Omental fat pad (tissue), 4 donors: ENCODE measurements around the gene DISP3. TPM values are rescaled to one million over a fixed set of nuclear protein-coding genes. Genes with fewer than 3 reads are reported as not detected.
"Not testable (repeated sequence)": the region's sequence is repeated elsewhere in the genome, so short reads cannot be mapped to it uniquely, and the experiment has no call there.

Source experiments
- ATAC-seq: fragments of 150-250 bp; one replicate; pipeline ENCODE4 v1.9.1; 2016; ENCODE audit warnings: mild to moderate bottlenecking, moderate library complexity; ENCODE audit not compliant: low FRiP score
- DNase-seq: peaks from one replicate; pipeline ENCODE4 v3.0.0-alpha.2; 2019; ENCODE audit warnings: low spot score
- CTCF ChIP-seq, 3 donors: fragments of 450-650 bp; IDR thresholded peaks; one replicate each; pipeline ENCODE4 v1.5.1; 2016 to 2017; ENCODE audit warnings: antibody characterized with exemption in 3 of 3, mild to moderate bottlenecking in 3 of 3, moderate library complexity in 2 of 3
- total RNA-seq, 4 donors: library from RNA; depleted of rRNA; stranded (reverse); fragments of >200 nt; gene quantifications; one replicate each; pipeline ENCODE4 v1.1.0, GENCODE V29; 2016

DISP3 gene
- total RNA-seq, 4 donors from 2014 or later: 0.09 TPM; not detected in 3

GRCh38 chr1:11573116-11573692 lies 94.2 kb downstream of the DISP3 start:
- no peak for DNase-seq
- no peak for ATAC-seq

DNA sequence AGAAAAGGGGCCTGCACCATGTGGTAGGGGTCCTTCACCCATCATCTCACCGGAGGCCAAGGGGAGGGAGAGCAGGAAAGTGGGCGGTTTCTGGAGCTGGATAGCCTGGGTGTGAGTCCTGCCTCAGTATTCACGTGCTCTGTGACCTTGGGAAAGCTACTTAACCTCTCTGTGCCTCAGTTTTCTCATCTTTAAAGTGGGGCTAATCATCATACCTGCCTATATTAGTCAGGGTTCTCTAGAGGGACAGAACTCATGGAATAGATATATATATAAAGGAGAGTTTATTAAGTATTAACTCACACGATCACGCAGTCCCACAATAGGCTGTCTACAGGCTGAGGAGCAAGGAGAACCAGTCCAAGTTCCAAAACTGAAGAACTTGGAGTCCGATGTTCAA lies 96.6 kb downstream of the DISP3 start:
- ATAC-seq (no peak), DNase-seq (no peak)
- TF ChIP-seq CTCF (IDR thresholded peaks at IDR 0.05): no peak

More at GRCh38 chr1:11573116-11573692, 94.2 kb downstream of the DISP3 start:
- no peak for TF ChIP-seq CTCF (IDR thresholded peaks at IDR 0.05)

- no peak for ATAC-seq
- DNase-seq: no peak
- no peak for TF ChIP-seq CTCF (IDR thresholded peaks at IDR 0.05)
These were observed 97.3 kb downstream of the DISP3 start for GRCh38 chr1:11576109-11576875.

- DNase-seq (no peak), ATAC-seq (no peak)
- TF ChIP-seq CTCF (IDR thresholded peaks at IDR 0.05): no peak
These were observed 99.0 kb downstream of the DISP3 start for GRCh38 chr1:11578004-11578403.

- no peak for TF ChIP-seq CTCF (IDR thresholded peaks at IDR 0.05)
- no peak for ATAC-seq
- DNase-seq: no peak
These were observed 100.6 kb downstream of the DISP3 start for GRCh38 chr1:11579506-11579905.

DNA sequence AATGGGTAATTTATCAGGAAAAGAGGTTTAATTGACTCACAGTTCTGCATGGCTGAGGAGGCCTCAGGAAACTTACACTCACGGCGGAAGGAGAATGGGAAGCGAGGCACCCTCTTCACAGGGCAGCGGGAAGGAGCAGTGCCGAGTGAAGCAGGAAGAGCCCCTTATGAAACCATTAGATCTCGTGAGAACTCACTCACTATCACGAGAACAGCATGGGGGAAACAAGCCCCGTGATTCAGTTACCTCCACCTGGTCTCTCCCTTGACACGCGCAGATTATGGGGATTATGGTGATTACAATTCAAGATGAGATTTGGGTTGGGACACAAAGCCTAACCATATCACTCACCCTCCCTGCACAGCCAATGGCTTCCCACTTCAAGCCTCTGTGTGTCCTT lies 101.1 kb downstream of the DISP3 start:
- DNase-seq, ATAC-seq: not testable (repeated sequence)

DNA sequence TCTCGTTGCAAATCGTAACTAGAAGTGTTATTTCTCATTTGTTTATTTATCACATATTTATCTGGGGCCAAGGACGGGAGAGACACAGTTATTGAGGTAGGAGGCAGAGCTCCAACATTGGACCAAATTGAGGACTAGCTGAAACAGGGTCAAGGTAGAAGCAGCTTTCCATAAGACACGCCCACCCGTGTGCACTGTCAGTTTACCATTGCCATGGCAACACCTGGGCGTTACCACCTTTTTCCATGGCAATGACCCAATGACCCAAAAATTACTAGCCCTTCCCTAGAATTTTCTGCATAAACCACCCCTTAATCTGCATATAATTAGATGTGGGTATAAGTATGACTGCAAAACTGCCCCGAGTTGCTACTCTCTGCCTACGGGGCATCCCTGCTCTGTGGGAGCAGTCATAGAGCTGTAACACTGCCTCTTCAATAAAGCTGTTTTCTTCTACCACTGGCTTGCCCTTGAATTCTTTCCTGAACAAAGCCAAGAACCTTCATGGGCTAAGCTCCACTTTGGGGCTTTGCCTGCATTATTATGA lies 102.6 kb downstream of the DISP3 start:
- no peak for TF ChIP-seq CTCF (IDR thresholded peaks at IDR 0.05)
- DNase-seq (no peak), ATAC-seq (no peak)
